Panc1 (cell line): Measurements from ENCODE around the gene CEACAM18.

Source experiments
- POLR2AphosphoS5 ChIP-seq: IDR thresholded peaks from 2 replicates; pipeline ENCODE4 v1.6.1; 2012; ENCODE audit warnings: mild to moderate bottlenecking, low read depth, low read length, moderate library complexity
- TCF7L2 ChIP-seq: IDR thresholded peaks from 2 replicates; pipeline ENCODE4 v1.6.1; 2011; ENCODE audit warnings: mild to moderate bottlenecking, low read depth, low read length, inconsistent platforms
- TF ChIP-seq, protein P1 (sequence below): fragments of 450-650 bp; IDR thresholded peaks from 2 replicates; pipeline ENCODE4 v1.5.1; 2017; ENCODE audit warnings: mild to moderate bottlenecking
- TF ChIP-seq, protein P2 (sequence below), 2 experiments: IDR thresholded peaks; 2 replicates each; pipeline ENCODE4 v1.6.1; 2011 to 2012; ENCODE audit warnings: low read depth in 2 of 2, control low read depth in 1 of 2, low read length in 1 of 2, mild to moderate bottlenecking in 1 of 2, moderate library complexity in 1 of 2; ENCODE audit not compliant: insufficient read depth in 1 of 2

DNA sequence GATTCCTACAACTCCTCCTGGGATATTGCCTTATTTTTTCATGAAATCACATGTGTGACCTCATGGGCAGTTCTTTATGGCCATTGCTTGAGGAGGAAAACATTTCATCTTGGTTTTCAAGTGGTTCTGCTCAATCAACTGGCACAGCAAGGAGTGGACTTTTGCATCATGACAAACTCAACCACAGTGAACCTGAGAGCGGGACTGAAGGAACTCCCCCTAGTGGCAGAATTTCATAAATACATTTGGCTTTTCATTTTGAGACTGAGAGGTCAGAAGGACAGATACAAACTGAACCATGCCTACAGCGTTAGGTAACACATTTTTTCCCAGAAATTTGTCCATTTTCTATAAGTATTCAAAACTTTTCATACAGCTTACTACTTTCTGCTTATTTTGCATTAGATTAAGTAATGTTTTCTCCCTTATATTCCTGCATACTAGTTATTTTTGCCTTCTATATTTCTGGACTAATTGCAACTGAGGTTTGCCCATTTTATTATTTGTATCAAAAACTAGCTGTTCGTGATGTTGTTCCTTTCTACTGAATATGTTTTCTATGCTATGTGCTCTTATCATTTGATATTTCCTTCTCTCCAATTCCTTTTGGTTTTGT, 36.6 kb downstream of the CEACAM18 start:
- no peak for TF ChIP-seq POLR2AphosphoS5
- TF ChIP-seq, protein P1, sequence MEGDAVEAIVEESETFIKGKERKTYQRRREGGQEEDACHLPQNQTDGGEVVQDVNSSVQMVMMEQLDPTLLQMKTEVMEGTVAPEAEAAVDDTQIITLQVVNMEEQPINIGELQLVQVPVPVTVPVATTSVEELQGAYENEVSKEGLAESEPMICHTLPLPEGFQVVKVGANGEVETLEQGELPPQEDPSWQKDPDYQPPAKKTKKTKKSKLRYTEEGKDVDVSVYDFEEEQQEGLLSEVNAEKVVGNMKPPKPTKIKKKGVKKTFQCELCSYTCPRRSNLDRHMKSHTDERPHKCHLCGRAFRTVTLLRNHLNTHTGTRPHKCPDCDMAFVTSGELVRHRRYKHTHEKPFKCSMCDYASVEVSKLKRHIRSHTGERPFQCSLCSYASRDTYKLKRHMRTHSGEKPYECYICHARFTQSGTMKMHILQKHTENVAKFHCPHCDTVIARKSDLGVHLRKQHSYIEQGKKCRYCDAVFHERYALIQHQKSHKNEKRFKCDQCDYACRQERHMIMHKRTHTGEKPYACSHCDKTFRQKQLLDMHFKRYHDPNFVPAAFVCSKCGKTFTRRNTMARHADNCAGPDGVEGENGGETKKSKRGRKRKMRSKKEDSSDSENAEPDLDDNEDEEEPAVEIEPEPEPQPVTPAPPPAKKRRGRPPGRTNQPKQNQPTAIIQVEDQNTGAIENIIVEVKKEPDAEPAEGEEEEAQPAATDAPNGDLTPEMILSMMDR: peak; percentile 81
- TF ChIP-seq TCF7L2: no peak
- TF ChIP-seq, protein P2, sequence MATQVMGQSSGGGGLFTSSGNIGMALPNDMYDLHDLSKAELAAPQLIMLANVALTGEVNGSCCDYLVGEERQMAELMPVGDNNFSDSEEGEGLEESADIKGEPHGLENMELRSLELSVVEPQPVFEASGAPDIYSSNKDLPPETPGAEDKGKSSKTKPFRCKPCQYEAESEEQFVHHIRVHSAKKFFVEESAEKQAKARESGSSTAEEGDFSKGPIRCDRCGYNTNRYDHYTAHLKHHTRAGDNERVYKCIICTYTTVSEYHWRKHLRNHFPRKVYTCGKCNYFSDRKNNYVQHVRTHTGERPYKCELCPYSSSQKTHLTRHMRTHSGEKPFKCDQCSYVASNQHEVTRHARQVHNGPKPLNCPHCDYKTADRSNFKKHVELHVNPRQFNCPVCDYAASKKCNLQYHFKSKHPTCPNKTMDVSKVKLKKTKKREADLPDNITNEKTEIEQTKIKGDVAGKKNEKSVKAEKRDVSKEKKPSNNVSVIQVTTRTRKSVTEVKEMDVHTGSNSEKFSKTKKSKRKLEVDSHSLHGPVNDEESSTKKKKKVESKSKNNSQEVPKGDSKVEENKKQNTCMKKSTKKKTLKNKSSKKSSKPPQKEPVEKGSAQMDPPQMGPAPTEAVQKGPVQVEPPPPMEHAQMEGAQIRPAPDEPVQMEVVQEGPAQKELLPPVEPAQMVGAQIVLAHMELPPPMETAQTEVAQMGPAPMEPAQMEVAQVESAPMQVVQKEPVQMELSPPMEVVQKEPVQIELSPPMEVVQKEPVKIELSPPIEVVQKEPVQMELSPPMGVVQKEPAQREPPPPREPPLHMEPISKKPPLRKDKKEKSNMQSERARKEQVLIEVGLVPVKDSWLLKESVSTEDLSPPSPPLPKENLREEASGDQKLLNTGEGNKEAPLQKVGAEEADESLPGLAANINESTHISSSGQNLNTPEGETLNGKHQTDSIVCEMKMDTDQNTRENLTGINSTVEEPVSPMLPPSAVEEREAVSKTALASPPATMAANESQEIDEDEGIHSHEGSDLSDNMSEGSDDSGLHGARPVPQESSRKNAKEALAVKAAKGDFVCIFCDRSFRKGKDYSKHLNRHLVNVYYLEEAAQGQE (IDR thresholded peaks at IDR 0.05; ENCODE audit: insufficient read depth in 1 of 2, low read depth in 2 of 2, low read length in 1 of 2): no peak
